MCF 10A (cell line): ENCODE measurements around the gene RAD51AP2. TPM values are rescaled to one million over a fixed set of nuclear protein-coding genes. Genes with fewer than 3 reads are reported as not detected.
A peak's percentile ranks its signal among the peaks of the same experiment; 100 is the strongest.

Experiments
- BruUV-seq: library from RNA; stranded (reverse); fragments of 400-500 nt; replicated peaks from 2 replicates; lab custom pipeline; 2021; lab: Mats Ljungman, UMichigan
- CTCF ChIA-PET: fragments of 300-600 bp; sonication (Branson Sonifier 250); formaldehyde crosslinking; extraction: SDS; loops from one replicate; lab custom pipeline; 2021; ENCODE audit warnings: antibody characterized with exemption, inconsistent platforms; lab: Yijun Ruan, JAX
- POLR2A ChIA-PET: fragments of 300-600, 350-650 bp; sonication (Branson Sonifier 250); formaldehyde crosslinking; extraction: SDS; loops from one replicate; lab custom pipeline; 2020; ENCODE audit warnings: antibody characterized with exemption, inconsistent platforms; lab: Yijun Ruan, JAX
- DNase-seq: peaks from one replicate; pipeline ENCODE4 v3.0.0-alpha.2; 2018; ENCODE audit not compliant: unreplicated experiment
- H3K27ac Mint-ChIP-seq: one replicate; pipeline ENCODE4 v1.8.0; 2022; ENCODE audit warnings: mild to moderate bottlenecking, low read depth, mixed read lengths; ENCODE audit not compliant: unreplicated experiment
- H3K27me3 Mint-ChIP-seq: one replicate; pipeline ENCODE4 v1.8.0; 2022; ENCODE audit warnings: mixed read lengths; ENCODE audit not compliant: insufficient read depth, unreplicated experiment
- H3K36me3 Mint-ChIP-seq: one replicate; pipeline ENCODE4 v1.8.0; 2022; ENCODE audit warnings: mild to moderate bottlenecking, moderate library complexity, mixed read lengths; ENCODE audit not compliant: insufficient read depth, unreplicated experiment
- H3K4me1 Mint-ChIP-seq: one replicate; pipeline ENCODE4 v1.8.0; 2022; ENCODE audit warnings: mixed read lengths; ENCODE audit not compliant: insufficient read depth, unreplicated experiment
- H3K4me3 Mint-ChIP-seq: one replicate; pipeline ENCODE4 v1.8.0; 2022; ENCODE audit warnings: mild to moderate bottlenecking, moderate library complexity, mixed read lengths; ENCODE audit not compliant: unreplicated experiment
- H3K9me3 Mint-ChIP-seq: one replicate; pipeline ENCODE4 v1.8.0; 2022; ENCODE audit warnings: mixed read lengths; ENCODE audit not compliant: unreplicated experiment
- CTCF ChIP-seq: fragments of 200-600 bp; IDR thresholded peaks from one replicate; pipeline ENCODE4 v1.8.0; 2022; ENCODE audit warnings: antibody characterized with exemption, mild to moderate bottlenecking; ENCODE audit not compliant: unreplicated experiment
- intact Hi-C: fragments of 100-400 bp; cut with micrococcal nuclease; formaldehyde crosslinking; loops from 2 replicates; pipeline ENCODE4 v1.14.1; 2022
- total RNA-seq: library from RNA; stranded (reverse); gene quantifications from 2 replicates; pipeline ENCODE4 v1.2.3, GENCODE V29; 2022

Gene RAD51AP2
- total RNA-seq, 1 experiment from 2014 or later = 0.14 TPM

GRCh38 chr2:17540813-17541530 is 22.7 kb upstream of the RAD51AP2 start:
- no TSS peak for BruUV-seq
- H3K27ac Mint-ChIP-seq = peak overlapping the region; percentile 85
- H3K27me3 Mint-ChIP-seq = no peaks in the 10 kb centered on the region

GRCh38 chr2:17540093-17540812 is 22.0 kb upstream of the RAD51AP2 start, which contains the start of gene VSNL1:
Gene VSNL1 (plus strand): TSS chr2:17540696. CDS start chr2:17592075, 51,379 bp downstream.
- ChIA-PET POLR2A (interaction anchor here (0.5 to 5.2 kb wide), 22 partner anchors 10 to 866 kb away, joined by 3 to 53 read pairs (median 4); partner anchors contain the start of gene RAD51AP2), CTCF (interaction anchor here (0.5 to 3.7 kb wide), 17 partner anchors 9 to 1535 kb away, joined by 3 to 18 read pairs (median 3); no protein-coding TSS in a partner anchor)
- no peaks in the 10 kb centered on the region for H3K9me3 Mint-ChIP-seq
- H3K27ac Mint-ChIP-seq = peak within 1 kb of the TSS; percentile 85
- intact Hi-C loops = loop anchor here (1.0 to 10.0 kb wide), 5 partner anchors 69 to 235 kb away; no protein-coding TSS in a partner anchor
- peaks cover 34% of the 10 kb centered on the region for H3K4me1 Mint-ChIP-seq
- peak within 1 kb of the TSS; percentile 87 for H3K4me3 Mint-ChIP-seq
- peaks cover 6% of the 10 kb centered on the region for H3K36me3 Mint-ChIP-seq
- peak; percentile 94 for DNase-seq
- no peaks in the 10 kb centered on the region for H3K27me3 Mint-ChIP-seq
- TSS peak; percentile 57 for BruUV-seq
- no peak for TF ChIP-seq CTCF

More at GRCh38 chr2:17540813-17541530, 22.7 kb upstream of the RAD51AP2 start:
- POLR2A ChIA-PET = interaction anchor here (0.7 to 5.2 kb wide), 16 partner anchors 11 to 866 kb away, joined by 3 to 53 read pairs (median 8); partner anchors contain the start of gene RAD51AP2
- H3K4me1 Mint-ChIP-seq = peaks cover 34% of the 10 kb centered on the region
- CTCF ChIA-PET = interaction anchor here (0.5 to 3.7 kb wide), 11 partner anchors 8 to 1535 kb away, joined by 3 to 18 read pairs (median 3); no protein-coding TSS in a partner anchor
- peaks cover 6% of the 10 kb centered on the region for H3K36me3 Mint-ChIP-seq
- TF ChIP-seq CTCF = no peak
- DNase-seq = peak; percentile 14
- intact Hi-C loops = loop anchor here (1.0 to 10.0 kb wide), 5 partner anchors 70 to 236 kb away; no protein-coding TSS in a partner anchor
- no peaks in the 10 kb centered on the region for H3K9me3 Mint-ChIP-seq
- H3K4me3 Mint-ChIP-seq = peak overlapping the region; percentile 87

- Mint-ChIP-seq H3K9me3 (no peaks in the 10 kb centered on the region), H3K4me3 (peak overlapping the region; percentile 87), H3K4me1 (peaks cover 34% of the 10 kb centered on the region), H3K27me3 (no peaks in the 10 kb centered on the region), H3K36me3 (peaks cover 6% of the 10 kb centered on the region), H3K27ac (peak overlapping the region; percentile 85)
- BruUV-seq = no TSS peak
- ChIA-PET CTCF (interaction anchor here (0.5 to 3.7 kb wide), 10 partner anchors 11 to 933 kb away, joined by 3 to 18 read pairs (median 4); no protein-coding TSS in a partner anchor), POLR2A (interaction anchor here (0.5 to 5.2 kb wide), 21 partner anchors 8 to 758 kb away, joined by 3 to 53 read pairs (median 5); partner anchors contain the start of gene RAD51AP2)
- DNase-seq = peak; percentile 79
- intact Hi-C loops = loop anchor here (1.0 to 10.0 kb wide), 6 partner anchors 21 to 235 kb away; partner anchors contain the start of gene RAD51AP2
- TF ChIP-seq CTCF = no peak
Measured at GRCh38 chr2:17539611-17540092, 21.4 kb upstream of the RAD51AP2 start.
